ENCODE data around the gene IGLL5.

GRCh38 chr22:22916952-22917290 lies 29.3 kb downstream of the IGLL5 start:
- no peak for TF ChIP-seq CTCF (IDR thresholded peaks at IDR 0.05; ENCODE audit: insufficient read depth, low read depth, low read length)
- no peak for TF ChIP-seq EZH2 (IDR thresholded peaks at IDR 0.05; ENCODE audit: insufficient read depth, low read length)
